GM21619 (cell line): Measurements from ENCODE around the gene NDUFS8.

Source experiments
- ATAC-seq: cut with Tn5 transposase; IDR thresholded peaks from one replicate; pipeline ENCODE4 v1.9.1; 2021; ENCODE audit not compliant: unreplicated experiment

Gene NDUFS8

DNA sequence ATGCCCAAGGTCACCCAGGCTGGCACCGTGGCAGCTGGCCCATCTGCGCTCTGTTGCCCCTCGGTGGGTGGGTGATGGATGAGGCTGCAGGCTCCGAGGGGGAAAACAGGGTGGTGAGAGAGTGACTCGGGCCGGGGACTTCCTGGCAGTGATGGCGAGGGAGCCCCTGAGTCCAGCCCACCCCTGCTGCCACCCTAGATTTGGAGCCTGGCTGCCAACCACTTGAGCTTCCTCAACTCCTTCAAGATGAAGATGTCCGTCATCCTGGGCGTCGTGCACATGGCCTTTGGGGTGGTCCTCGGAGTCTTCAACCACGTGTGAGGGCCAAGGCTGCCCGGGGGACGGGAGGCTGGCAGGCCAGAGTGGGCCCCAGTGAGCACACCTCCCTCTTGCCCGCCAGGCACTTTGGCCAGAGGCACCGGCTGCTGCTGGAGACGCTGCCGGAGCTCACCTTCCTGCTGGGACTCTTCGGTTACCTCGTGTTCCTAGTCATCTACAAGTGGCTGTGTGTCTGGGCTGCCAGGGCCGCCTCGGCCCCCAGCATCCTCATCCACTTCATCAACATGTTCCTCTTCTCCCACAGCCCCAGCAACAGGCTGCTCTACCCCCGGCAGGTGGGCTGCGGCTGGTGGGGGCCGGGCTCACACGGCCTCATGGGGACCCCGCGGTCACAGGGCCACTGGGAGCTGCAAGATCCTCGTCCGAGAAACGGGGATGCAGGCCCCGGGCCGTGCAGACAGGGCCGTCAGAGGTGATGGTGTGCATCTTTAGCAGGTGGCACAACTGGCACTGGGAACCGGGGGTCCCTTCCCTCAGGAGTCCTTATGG lies 18.4 kb downstream of the NDUFS8 start:
- ATAC-seq: no peak

DNA sequence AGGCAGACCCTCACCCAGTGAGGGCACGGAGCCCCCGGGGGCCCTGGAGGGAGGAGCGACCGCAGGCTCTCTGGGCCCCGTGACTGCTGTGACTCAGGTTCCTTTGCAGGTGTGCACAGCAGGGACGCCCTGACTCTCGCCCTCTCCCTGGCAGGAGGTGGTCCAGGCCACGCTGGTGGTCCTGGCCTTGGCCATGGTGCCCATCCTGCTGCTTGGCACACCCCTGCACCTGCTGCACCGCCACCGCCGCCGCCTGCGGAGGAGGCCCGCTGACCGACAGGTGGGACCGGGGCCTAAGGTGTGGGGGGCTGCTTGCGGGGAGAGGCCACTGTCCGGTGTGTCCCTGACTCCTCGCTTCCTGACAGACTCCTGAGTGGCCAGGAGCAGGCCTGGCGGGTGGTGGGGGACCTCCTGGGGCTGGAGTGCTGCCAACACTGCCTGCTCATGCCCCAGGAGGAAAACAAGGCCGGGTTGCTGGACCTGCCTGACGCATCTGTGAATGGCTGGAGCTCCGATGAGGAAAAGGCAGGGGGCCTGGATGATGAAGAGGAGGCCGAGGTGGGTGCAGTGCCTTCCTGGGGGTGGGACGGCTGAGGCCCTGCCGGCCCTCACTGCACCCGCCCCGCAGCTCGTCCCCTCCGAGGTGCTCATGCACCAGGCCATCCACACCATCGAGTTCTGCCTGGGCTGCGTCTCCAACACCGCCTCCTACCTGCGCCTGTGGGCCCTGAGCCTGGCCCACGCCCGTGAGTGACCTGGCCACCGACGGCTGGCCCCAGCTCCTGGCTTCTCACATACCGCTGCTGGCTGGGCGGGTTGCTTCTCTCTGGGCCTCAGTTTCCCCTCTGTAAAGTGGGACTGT lies 19.3 kb downstream of the NDUFS8 start:
- no peak for ATAC-seq

DNA sequence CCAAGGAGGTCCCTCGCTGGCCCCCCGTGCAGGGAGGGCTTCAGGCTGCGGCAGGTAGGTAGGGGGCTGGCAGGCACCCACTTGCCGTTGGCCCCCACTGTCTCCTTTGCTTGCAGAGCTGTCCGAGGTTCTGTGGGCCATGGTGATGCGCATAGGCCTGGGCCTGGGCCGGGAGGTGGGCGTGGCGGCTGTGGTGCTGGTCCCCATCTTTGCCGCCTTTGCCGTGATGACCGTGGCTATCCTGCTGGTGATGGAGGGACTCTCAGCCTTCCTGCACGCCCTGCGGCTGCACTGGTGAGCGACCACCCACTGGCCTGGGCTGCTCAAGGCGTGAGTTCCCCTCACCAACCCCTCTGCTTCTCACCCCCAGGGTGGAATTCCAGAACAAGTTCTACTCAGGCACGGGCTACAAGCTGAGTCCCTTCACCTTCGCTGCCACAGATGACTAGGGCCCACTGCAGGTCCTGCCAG lies 19.9 kb downstream of the NDUFS8 start:
- ATAC-seq: no peak

DNA sequence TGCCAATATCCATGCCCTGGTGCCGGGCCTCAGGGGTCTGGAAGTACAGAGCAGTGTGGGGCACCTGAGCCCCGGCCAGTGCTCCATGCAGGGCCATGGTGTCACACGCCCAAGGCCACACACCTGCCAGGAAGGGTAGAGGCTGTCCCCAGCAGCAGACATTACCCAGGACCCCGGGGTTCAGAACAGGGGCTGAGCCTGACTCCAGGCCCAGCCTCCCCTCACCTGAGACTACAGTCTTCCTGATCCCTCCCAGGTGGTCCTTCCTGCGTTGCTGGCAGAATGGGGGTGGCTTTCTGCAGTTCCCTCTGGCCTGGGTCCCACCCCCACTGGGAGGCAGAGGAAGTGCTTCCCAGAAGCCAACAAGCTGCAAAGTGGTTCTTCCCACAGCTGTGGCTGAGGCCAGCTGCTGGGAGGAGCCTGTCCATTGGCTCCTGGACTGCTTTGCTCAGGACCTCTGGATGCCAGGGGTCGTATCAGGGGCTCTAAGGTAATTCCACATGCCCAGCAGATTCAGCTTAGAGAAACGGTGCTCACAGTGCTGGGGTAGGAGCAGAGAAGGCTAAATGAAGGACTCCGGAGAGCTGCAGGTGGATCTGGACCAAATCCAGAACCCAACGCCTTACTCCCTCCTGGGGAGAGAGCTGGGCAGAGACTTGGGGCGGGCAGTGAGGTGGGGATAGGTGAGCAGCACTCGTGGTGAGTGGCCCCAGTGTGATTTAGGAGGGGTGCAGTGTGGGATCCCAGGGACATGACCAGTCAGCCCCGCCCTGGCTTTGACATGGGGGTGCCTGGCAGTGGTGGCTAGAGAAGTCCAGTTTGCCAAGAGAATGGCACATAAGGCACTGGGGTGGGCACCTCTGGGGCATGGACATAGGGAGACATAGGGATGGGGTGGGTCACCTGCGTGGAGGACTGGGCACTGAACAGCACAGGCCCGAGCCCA lies 21.0 kb downstream of the NDUFS8 start:
- ATAC-seq: no peak

DNA sequence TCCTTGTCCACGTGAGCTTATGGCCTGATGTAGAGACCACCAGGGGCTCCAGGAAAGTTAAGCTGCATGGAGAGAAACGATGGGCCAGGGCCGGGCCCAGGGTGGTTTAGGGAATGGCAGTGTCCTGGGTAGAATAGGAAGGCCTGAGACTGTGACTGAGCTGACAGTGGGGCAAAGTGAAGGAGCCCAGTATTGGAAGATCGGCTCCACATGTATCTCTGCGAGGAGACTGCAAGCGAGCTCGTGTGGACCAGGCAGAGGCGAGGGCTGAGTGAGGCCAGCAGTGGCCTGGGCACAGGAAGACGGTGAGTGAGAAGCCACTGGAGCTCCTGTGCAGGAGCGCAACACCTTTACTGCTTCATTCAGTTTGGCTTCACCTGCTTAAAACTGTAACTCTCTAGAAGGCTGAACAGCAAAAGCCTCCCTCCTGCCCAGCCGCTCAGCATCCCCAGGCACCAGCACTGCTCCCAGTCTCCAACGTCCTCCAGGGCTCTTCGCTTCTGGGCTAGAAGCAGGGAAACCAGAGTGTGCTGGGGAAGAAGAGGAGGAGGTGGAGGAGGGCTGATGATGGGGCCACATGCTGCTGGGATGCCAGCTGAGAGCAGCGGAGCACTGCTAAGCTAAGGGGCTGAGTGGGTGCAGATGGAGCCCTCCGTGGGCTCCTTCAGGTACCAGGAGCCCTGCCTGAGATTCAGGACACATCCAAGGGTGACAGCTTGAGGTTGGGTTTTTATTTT lies 21.8 kb downstream of the NDUFS8 start:
- no peak for ATAC-seq

DNA sequence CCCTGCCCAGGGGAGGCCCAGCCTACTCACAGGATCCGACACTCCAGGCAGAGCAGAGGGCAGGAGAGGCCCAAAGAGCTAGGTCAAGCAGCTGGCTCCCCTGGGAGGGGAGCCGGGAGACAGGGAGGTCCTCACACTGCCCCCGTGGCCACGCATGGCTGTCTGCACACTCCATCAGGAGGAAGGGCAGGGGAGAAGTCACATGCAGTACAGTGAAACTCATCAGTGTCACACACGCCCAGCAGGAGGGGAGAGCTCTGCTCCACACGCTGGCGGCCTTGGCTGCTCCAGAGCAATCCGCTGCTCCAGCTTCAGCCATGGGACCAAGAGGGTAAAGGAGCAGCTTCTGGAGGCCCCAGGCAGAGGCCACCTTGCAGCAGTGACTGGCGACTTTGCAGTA lies 22.6 kb downstream of the NDUFS8 start:
- no peak for ATAC-seq

DNA sequence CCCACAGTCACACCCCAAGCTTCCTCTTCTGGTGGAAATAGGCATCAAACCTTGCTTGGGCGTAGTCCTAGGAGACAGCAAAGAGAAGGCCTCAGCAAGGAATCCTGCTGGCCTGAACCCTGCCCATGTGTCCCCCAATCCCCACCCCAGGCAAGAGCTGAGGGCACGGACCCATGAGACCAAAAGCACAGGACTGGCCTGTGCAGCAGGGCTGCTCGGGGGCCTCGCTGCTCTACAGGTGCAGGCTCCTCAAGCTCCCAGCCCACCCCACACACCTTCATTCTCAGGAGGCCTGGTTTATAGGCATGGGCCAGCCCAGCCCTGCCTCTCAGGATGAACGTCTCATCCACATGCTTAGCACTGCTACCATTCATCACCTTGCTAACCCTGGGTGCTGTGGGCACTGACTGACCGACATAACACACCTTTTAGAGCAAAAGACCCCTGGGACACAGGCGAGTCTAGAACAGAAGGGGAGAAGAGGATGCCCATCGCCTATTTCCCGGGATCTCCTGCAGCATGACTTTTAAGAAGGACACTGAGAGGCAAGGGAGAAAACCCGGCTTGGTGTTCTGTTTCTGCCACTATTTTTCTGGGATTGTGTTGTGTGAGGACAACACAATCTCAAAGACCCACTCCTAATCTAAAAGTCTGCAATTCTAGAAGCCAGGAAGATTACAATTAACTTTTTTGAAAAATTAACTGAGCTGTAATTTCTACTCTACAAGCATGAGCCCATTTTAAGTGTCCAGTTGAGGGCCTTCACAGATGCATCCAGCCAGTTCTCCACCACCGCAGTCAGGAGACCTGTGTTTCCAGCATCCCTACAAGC lies 23.7 kb downstream of the NDUFS8 start:
- ATAC-seq: no peak

DNA sequence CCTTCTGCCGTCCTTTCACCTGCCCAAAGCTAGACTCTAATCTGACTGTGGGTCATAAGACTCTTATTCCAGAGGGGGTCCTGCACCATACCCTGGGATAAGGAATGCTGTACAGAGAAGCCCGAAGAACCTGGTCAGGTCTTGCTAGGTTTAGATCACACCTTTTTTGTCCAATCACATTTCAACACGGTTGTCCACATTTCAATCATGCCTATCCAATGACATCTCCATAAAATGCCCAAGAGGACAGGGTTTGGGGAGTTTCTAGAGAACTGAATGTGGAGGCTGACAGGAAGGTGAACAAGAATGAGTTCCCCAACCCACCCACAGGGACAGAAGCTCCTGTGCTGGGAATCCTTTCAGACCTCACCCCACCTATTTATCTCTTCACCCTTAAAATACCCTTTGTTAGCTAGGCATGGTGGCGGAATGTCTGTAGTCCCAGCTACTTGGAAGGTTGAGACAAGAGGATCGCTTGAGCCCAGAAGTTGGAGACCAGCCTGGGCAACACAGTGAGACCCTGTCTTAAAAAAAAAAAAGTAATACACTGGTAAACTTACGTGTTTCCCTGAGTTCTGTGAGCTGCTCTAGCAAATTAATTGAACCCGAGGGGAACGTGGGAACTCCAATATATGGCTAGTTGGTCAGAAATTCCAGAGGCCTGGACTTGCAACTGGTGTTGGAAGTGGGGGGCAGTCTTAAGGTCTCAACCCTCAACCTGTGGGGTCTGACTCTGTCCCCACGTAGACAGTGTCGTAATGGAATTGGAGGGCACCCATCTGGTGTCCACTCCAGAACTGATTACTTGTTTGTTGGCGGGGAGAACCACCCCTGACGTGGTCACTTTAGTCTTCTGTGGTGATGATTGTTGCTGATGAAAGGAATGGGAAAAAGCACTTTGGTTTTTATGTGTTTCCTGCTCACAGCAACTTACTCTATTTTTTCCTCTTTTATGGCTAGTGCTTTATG lies 26.1 kb downstream of the NDUFS8 start:
- ATAC-seq: no peak

DNA sequence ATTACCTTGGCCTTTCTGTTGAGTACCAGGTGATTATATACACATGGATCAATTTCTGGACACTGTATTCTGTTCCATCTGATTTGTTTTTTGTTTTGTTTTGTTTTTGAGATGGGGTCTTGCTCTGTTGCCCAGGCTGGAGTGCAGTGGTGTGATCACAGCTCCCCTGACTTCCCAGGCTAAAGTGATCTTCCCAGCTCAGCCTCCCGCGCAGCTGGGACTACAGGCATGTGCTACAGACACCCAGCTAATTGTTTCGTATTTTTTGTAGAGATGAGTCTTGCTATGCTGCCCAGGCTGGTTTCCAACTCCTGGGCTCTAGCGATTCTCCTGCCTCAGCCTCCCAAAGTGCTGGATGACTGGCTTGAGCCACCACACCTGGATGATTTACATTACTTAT lies 27.3 kb downstream of the NDUFS8 start:
- no peak for ATAC-seq

DNA sequence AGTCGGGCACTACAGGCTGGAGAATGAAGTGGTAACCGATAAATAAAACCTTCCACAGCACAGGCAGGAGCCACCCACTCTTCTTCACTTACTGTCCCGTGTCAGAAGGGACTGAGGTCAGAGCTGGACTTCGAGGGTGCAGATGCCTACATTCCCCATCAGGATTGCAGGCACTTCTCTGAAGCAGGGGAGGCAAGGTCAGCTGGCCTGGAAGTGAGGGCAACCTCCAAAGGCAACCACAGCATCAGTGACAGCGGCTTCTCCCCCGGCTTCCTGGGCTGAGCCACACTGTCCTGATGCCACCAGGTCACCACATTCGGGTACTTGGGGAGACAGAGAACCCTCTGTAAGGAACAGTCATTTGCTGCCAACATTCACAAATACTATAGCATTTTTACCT lies 31.0 kb downstream of the NDUFS8 start:
- no peak for ATAC-seq

DNA sequence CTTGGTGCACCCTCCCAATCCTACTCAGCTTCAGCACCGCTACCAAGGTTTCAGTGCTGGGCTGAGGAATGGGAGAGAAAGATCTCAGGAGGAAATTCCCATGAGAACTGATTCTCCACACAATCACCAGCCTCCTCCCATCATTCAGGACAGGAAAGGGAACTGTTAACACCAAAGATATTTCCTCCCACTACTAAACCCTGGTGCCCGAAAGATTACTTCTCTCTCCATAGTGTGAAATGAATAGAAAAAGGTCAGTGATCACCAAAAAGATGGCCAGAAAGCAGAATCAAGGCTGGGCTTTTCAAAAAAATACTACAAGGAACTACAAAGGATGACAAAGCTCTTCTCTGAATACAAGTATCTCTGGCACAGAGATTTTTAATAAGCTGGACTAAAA lies 34.4 kb downstream of the NDUFS8 start:
- ATAC-seq: no peak

DNA sequence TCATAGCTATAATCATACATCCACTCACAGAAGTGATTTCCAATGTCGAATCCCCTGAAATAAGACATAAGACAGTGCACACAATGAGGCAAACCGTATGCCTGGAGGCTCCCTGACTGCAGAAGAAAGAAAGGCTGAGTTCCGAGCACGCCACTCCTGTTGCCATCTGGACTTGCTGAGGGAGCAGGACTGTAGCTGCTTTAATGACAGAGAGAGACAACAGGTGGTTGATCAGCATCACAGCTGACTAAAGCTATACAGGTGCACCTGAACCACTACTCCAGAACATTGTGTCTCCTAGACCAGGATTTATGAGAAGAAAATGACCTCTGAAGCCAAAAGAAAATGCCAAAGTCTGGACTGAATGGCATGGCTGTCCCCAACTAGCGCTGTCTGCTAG lies 35.4 kb downstream of the NDUFS8 start:
- no peak for ATAC-seq

DNA sequence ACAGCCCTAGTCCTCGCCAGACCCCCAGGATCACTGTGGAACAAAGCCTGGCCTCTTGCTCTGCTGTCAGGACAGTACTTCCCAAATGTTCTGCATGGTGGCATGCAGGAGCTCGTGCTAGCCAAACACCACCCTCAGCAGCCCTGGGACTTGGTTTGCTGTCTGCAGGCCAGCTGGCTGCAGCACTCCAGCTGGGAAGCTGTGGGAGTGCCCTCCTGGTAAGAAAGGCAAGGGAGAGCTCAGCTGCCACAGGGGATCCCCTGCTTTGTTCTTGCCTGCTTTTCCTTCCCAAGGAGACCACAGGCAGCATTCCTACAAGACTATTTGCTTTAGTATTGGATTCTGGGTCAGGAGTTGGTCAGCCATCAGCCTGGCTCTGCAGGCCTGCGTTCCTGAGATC lies 36.3 kb downstream of the NDUFS8 start:
- no peak for ATAC-seq

DNA sequence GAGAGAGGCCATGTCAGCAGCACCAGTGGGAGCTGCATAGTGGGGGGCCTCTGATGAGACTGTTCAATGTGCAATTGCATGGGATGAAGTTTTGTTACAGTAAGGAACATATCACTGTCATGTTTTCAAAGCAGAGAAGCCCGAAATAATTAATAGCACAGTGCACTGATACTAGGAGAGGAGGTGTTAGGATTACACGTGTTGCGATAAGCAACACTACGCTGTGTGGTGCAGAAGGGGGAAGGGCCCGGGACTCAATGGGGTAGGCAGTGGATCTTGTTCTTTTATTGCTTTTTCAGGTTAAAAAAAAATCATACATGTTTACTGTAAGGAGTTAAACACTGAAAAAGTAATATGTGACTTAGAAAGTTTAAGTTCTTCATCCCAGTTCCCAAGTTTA lies 37.5 kb downstream of the NDUFS8 start:
- ATAC-seq: no peak

DNA sequence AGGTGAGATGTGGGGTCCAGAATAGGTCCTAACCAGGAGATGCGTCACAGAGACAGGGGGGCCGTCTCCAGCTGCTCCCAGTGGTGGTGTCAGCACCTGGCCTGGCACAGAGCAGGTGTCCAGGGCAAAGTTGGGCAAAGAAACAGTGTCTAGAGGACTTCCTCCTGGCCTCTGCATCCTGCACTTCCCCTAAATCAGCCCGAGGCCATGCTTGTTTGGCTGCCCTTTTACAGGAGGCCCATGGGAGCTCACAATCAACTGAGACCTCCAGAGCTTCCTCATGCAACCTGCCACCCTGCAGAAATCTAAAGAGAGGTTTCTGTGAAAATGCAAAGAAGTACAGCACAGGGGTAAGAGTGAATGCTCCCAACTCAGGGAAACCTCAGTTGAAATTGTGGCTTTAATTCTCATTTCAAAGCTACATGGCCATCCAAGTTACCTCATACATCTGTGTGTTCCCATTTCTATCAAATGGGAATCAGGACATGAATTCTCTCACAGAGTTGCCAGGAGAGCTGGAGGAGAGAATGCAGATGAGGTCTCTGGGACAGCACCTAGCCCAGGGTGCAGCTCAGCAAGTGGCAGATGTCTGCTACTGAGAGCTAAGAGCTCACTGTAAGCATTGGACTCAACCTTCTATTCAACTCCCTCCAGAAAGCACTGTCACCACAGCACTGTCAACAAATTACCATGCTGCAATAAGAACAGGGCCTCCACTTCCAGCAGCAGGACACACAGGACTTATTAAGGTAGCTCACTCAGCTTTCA lies 41.0 kb downstream of the NDUFS8 start:
- no peak for ATAC-seq

DNA sequence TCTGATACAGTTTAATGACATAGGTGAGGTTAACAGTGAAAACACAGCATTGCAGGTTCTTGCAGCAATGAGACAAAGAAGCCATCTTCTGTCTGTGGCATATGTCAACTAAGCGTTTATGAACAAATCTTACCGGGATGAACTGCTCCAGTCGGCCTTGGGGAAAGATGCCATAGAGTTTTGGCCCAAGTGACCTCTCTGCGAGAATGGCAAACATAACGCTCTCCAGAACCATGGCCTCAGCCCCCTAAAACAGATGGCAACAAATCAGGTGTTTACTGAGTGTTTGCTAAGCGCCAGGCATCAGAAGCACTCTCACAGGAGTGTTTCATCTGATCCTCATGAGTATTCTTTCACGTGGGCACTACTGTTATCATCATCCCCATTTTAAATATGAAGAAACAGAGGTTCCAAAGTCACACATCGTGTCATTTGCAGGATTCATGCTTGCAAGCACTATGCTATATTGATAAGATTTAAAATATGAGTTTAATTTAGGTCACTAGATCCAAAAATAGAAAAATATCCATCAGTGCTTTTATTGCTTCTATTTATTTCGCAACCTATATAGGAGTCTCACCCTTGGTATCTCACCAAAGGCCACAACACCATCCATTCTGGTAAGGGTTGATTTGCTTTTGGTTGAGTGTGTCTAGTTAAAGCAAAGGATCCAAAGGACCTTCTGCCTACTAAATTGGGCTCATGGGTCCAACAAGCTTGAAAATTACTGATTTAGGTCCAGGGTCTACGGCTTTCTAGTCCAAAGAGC lies 44.3 kb downstream of the NDUFS8 start:
- ATAC-seq: no peak
